AG09319 (cell line): Measurements from ENCODE around the gene PRPS2.

Experiments
- DNase-seq: peaks from one replicate; pipeline ENCODE4 v3.0.0-alpha.2; 2010; ENCODE audit warnings: low read depth; ENCODE audit errors: extremely low read depth
- TF ChIP-seq, protein P1 (sequence below): IDR thresholded peaks from 2 replicates; pipeline ENCODE4 v1.5.1; 2011; ENCODE audit warnings: low read depth, mild to moderate bottlenecking, inconsistent platforms, low read length, moderate library complexity

The PRPS2 gene

DNA sequence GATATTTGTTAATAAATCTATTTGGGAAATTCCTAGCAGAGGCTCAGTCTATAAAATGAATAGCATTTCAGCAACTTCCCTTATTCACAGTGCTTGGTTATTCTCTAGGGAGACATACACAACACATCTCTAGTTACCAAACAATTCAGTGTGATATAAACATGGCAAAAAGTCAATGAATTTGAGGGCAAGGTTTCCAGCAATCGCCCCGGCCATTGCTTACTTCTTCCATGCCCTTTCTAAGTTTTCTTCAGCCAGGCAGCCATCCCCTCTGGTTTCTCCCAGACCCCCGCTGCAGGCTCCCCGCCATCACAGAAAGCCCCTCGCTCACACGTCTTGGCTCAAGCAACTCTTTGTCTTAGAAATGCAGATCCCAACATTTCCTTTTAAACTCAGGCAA lies 80.0 kb downstream of the PRPS2 start:
- DNase-seq, result no peak
- TF ChIP-seq, protein P1, sequence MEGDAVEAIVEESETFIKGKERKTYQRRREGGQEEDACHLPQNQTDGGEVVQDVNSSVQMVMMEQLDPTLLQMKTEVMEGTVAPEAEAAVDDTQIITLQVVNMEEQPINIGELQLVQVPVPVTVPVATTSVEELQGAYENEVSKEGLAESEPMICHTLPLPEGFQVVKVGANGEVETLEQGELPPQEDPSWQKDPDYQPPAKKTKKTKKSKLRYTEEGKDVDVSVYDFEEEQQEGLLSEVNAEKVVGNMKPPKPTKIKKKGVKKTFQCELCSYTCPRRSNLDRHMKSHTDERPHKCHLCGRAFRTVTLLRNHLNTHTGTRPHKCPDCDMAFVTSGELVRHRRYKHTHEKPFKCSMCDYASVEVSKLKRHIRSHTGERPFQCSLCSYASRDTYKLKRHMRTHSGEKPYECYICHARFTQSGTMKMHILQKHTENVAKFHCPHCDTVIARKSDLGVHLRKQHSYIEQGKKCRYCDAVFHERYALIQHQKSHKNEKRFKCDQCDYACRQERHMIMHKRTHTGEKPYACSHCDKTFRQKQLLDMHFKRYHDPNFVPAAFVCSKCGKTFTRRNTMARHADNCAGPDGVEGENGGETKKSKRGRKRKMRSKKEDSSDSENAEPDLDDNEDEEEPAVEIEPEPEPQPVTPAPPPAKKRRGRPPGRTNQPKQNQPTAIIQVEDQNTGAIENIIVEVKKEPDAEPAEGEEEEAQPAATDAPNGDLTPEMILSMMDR, result no peak

DNA sequence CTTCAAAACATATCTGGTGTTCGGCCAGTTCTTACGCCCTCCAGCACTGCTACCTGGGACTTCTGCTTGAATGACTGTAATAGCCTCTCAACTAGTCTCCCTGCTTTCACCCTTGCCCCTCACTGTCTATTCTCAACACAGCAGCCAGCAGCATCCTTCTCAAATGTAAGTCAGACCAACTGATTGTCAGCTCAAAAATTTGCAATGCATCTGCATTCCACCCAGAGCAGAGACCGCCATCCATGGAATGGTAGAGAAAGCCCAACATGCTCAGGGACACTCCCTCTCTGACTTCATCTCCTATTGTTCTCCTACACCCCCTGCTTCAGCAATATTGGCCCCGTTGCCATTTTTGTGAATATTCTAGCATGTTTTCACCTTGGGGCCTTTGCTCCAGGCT lies 81.5 kb downstream of the PRPS2 start:
- TF ChIP-seq, protein P1, result no peak
- DNase-seq, result no peak
